Ishikawa (cell line): ENCODE measurements around the gene DENND1A.

Experiments
- CEBPB ChIP-seq: IDR thresholded peaks from 2 replicates; pipeline ENCODE4 v1.6.1; 2012
- CREB1 ChIP-seq: IDR thresholded peaks from 2 replicates; pipeline ENCODE4 v1.6.1; 2012; ENCODE audit warnings: low read depth
- EGR1 ChIP-seq: IDR thresholded peaks from 2 replicates; pipeline ENCODE4 v1.6.1; 2012
- EP300 ChIP-seq: IDR thresholded peaks from 2 replicates; pipeline ENCODE4 v1.6.1; 2012; ENCODE audit warnings: borderline replicate concordance
- FOXM1 ChIP-seq: IDR thresholded peaks from 2 replicates; pipeline ENCODE4 v1.6.1; 2012; ENCODE audit warnings: low read depth, borderline replicate concordance
- MAX ChIP-seq: IDR thresholded peaks from 2 replicates; pipeline ENCODE4 v1.6.1; 2012
- NFIC ChIP-seq: IDR thresholded peaks from 2 replicates; pipeline ENCODE4 v1.6.1; 2012
- RAD21 ChIP-seq: IDR thresholded peaks from 2 replicates; pipeline ENCODE4 v1.6.1; 2012; ENCODE audit warnings: low read depth
- REST ChIP-seq: IDR thresholded peaks from 2 replicates; pipeline ENCODE4 v1.6.1; 2012; ENCODE audit warnings: low read depth, mild to moderate bottlenecking
- TAF1 ChIP-seq: IDR thresholded peaks from 2 replicates; pipeline ENCODE4 v1.6.1; 2012; ENCODE audit warnings: low read depth, mild to moderate bottlenecking
- TCF12 ChIP-seq: IDR thresholded peaks from 2 replicates; pipeline ENCODE4 v1.6.1; 2012; ENCODE audit warnings: low read depth
- TEAD4 ChIP-seq: IDR thresholded peaks from 2 replicates; pipeline ENCODE4 v1.6.1; 2012
- YY1 ChIP-seq: IDR thresholded peaks from 2 replicates; pipeline ENCODE4 v1.6.1; 2012; ENCODE audit warnings: low read depth
- ZBTB7A ChIP-seq: IDR thresholded peaks from 2 replicates; pipeline ENCODE4 v1.6.1; 2012; ENCODE audit warnings: low read depth
- TF ChIP-seq, protein P1 (sequence below): IDR thresholded peaks from 2 replicates; pipeline ENCODE4 v1.6.1; 2012

DENND1A gene

DNA sequence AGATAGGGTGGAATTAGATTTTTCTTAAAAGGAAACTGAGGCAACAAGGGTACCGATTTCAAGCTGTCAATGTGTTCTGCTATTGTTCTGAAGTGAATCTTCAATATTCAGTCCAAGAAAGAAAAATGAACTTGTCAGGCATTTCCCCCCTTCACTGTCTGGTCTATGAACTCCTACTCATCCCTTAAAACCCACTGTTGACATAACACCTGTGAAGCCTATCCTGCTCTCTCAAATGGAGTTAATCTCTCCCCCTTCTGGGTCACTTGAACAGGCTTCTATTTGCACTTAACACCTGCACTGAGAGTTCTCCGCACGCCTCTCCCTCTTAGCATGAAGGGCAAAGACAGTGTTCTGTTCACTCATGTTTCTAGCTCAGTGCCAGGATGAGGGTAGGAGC, 429.6 kb downstream of the DENND1A start:
- TF ChIP-seq TAF1: no peak
- TF ChIP-seq REST: no peak
- no peak for TF ChIP-seq EP300
- TF ChIP-seq FOXM1: no peak
- no peak for TF ChIP-seq MAX
- no peak for TF ChIP-seq CEBPB
- no peak for TF ChIP-seq TCF12
- TF ChIP-seq TEAD4: no peak
- no peak for TF ChIP-seq CREB1
- no peak for TF ChIP-seq YY1
- TF ChIP-seq EGR1: no peak
- TF ChIP-seq RAD21: no peak
- TF ChIP-seq, protein P1, sequence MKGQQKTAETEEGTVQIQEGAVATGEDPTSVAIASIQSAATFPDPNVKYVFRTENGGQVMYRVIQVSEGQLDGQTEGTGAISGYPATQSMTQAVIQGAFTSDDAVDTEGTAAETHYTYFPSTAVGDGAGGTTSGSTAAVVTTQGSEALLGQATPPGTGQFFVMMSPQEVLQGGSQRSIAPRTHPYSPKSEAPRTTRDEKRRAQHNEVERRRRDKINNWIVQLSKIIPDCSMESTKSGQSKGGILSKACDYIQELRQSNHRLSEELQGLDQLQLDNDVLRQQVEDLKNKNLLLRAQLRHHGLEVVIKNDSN: no peak
- no peak for TF ChIP-seq NFIC
- no peak for TF ChIP-seq ZBTB7A

GRCh38 chr9:123497830-123498229, 432.1 kb downstream of the DENND1A start:
- no peak for TF ChIP-seq TAF1
- TF ChIP-seq EP300: no peak
- TF ChIP-seq TCF12: no peak
- TF ChIP-seq RAD21: no peak
- TF ChIP-seq EGR1: no peak
- TF ChIP-seq REST: no peak
- TF ChIP-seq, protein P1: no peak
- TF ChIP-seq CEBPB: no peak
- no peak for TF ChIP-seq FOXM1
- TF ChIP-seq ZBTB7A: no peak
- no peak for TF ChIP-seq MAX
- TF ChIP-seq NFIC: no peak
- no peak for TF ChIP-seq YY1
- no peak for TF ChIP-seq CREB1
- TF ChIP-seq TEAD4: no peak

DNA sequence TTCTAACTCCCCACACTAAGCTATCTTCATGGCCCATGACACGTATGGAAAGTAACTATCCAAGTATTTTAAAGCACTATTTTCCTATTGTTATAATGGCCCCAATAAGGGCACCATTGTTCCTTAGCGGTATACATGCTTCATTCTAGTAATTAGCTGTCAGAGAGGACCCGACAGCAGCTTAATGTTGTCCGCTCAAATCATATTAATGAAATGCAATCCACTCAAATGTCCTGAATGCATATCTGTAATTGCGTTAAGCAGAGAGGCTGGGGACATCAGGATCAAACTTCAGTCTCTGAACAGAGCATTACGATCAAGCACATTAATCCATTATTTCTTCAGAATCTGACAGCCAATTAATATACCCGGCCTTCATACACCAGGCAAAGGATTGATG, 434.2 kb downstream of the DENND1A start:
- no peak for TF ChIP-seq TEAD4
- no peak for TF ChIP-seq REST
- no peak for TF ChIP-seq TAF1

DNA sequence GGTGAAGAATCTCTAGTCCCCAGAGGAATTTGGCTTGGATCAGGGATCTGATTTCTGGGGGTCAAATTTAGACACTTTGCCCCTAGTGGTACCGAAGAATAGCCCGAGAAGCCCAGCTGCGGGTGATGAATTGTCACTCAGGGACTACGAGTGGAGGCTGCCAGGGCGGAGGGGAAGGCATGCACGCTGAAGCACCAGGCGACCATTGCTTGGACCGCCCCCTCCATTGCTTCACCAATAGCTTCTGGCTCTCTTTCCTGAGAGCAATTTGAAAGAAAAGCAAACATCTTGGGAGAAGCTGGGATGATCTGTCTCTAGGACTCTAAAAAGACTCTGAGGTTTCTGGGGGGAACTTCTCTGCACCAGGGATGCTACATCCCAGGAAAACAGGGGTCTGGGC, 436.3 kb downstream of the DENND1A start:
- no peak for TF ChIP-seq CEBPB
- no peak for TF ChIP-seq NFIC
- no peak for TF ChIP-seq MAX
- TF ChIP-seq, protein P1: no peak
- no peak for TF ChIP-seq ZBTB7A
- TF ChIP-seq TCF12: no peak
- TF ChIP-seq REST: no peak
- no peak for TF ChIP-seq CREB1
- no peak for TF ChIP-seq FOXM1
- no peak for TF ChIP-seq EP300
- TF ChIP-seq TAF1: no peak
- TF ChIP-seq TEAD4: no peak
- TF ChIP-seq EGR1: no peak
- no peak for TF ChIP-seq RAD21
- no peak for TF ChIP-seq YY1
